Neuronal stem cell (in vitro differentiated cells): ENCODE measurements around the gene HSD17B2.
A peak's percentile ranks its signal among the peaks of the same experiment; 100 is the strongest.

Source experiments
- DNase-seq: peaks from one replicate; pipeline ENCODE4 v3.0.0-alpha.2; 2013; ENCODE audit warnings: low spot score
- H2AFZ ChIP-seq: one replicate; pipeline ENCODE4 v1.6.1; 2013; ENCODE audit warnings: mild to moderate bottlenecking, low read length, inconsistent platforms
- H2AK5ac ChIP-seq: 2 replicates; pipeline ENCODE4 v1.6.1; 2013; ENCODE audit warnings: low read depth, mild to moderate bottlenecking, inconsistent platforms, low read length, moderate library complexity, mixed read lengths
- H2BK120ac ChIP-seq: 2 replicates; pipeline ENCODE4 v1.6.1; 2013; ENCODE audit warnings: low read depth, mild to moderate bottlenecking, inconsistent platforms, low read length, moderate library complexity, mixed read lengths
- H2BK12ac ChIP-seq: one replicate; pipeline ENCODE4 v1.6.1; 2013; ENCODE audit warnings: low read length, inconsistent platforms
- H2BK15ac ChIP-seq: 2 replicates; pipeline ENCODE4 v1.6.1; 2013; ENCODE audit warnings: mild to moderate bottlenecking, low read length, inconsistent platforms, mixed read lengths
- H2BK5ac ChIP-seq: one replicate; pipeline ENCODE4 v1.6.1; 2013; ENCODE audit warnings: inconsistent platforms, mild to moderate bottlenecking, low read length, moderate library complexity
- H3K14ac ChIP-seq: one replicate; pipeline ENCODE4 v1.6.1; 2013; ENCODE audit warnings: low read length, inconsistent platforms
- H3K18ac ChIP-seq: 2 replicates; pipeline ENCODE4 v1.6.1; 2013; ENCODE audit warnings: low read length, inconsistent platforms
- H3K23ac ChIP-seq: 2 replicates; pipeline ENCODE4 v1.6.1; 2013; ENCODE audit warnings: low read depth, mild to moderate bottlenecking, mixed read lengths, low read length, inconsistent platforms; ENCODE audit not compliant: poor library complexity
- H3K27ac ChIP-seq: replicated peaks from 3 replicates; pipeline ENCODE4 v1.5.1; 2013; ENCODE audit warnings: low read length, inconsistent platforms
- H3K27me3 ChIP-seq, 3 experiments: 2 replicates each; pipeline ENCODE4 v1.6.1; 2013; ENCODE audit warnings: low read length in 3 of 3, mild to moderate bottlenecking in 2 of 3, inconsistent platforms in 1 of 3, low read depth in 1 of 3, mixed read lengths in 1 of 3, moderate library complexity in 1 of 3; ENCODE audit not compliant: control insufficient read depth in 3 of 3, insufficient read depth in 3 of 3
- H3K36me3 ChIP-seq, 2 donors: replicated peaks in 1 of 2; 2 replicates each; pipeline ENCODE4 v1.6.1; 2013; ENCODE audit warnings: low read length in 2 of 2; ENCODE audit not compliant: control insufficient read depth in 2 of 2, insufficient read depth in 2 of 2
- H3K4ac ChIP-seq: 2 replicates; pipeline ENCODE4 v1.6.1; 2013; ENCODE audit warnings: inconsistent platforms, mild to moderate bottlenecking, low read length, moderate library complexity
- H3K4me1 ChIP-seq, 2 donors: 1 replicate in 1 of 2; 2 replicates in 1 of 2; pipeline ENCODE4 v1.6.1; 2013; ENCODE audit warnings: low read length in 2 of 2, low read depth in 1 of 2; ENCODE audit not compliant: control insufficient read depth in 2 of 2, insufficient read depth in 1 of 2
- H3K4me2 ChIP-seq: one replicate; pipeline ENCODE4 v1.6.1; 2013; ENCODE audit warnings: mild to moderate bottlenecking, low read length, inconsistent platforms; ENCODE audit not compliant: insufficient read depth, poor library complexity, severe bottlenecking
- H3K4me3 ChIP-seq, 2 donors: 2 replicates each; pipeline ENCODE4 v1.5.1; 2013; ENCODE audit warnings: low read length in 2 of 2, mild to moderate bottlenecking in 2 of 2, inconsistent platforms in 1 of 2, moderate library complexity in 1 of 2
- H3K79me1 ChIP-seq: one replicate; pipeline ENCODE4 v1.6.1; 2013; ENCODE audit warnings: low read depth, mild to moderate bottlenecking, inconsistent platforms, low read length, moderate library complexity
- H3K9ac ChIP-seq: one replicate; pipeline ENCODE4 v1.6.1; 2013; ENCODE audit warnings: mild to moderate bottlenecking, low read depth, low read length, inconsistent platforms; ENCODE audit not compliant: poor library complexity
- H3K9me3 ChIP-seq, 2 donors: replicated peaks in 1 of 2; 2 replicates each; pipeline versions ENCODE3 to v1.6.1; 2013; ENCODE audit warnings: low read length in 2 of 2, mild to moderate bottlenecking in 2 of 2, inconsistent platforms in 1 of 2, low read depth in 1 of 2, mixed read lengths in 1 of 2, moderate library complexity in 1 of 2; ENCODE audit not compliant: control insufficient read depth in 2 of 2, insufficient read depth in 1 of 2
- H4K8ac ChIP-seq: one replicate; pipeline ENCODE4 v1.6.1; 2013; ENCODE audit warnings: low read depth, mild to moderate bottlenecking, inconsistent platforms, low read length, moderate library complexity
- H4K91ac ChIP-seq: one replicate; pipeline ENCODE4 v1.6.1; 2013; ENCODE audit warnings: low read length, low read depth, mild to moderate bottlenecking, inconsistent platforms; ENCODE audit not compliant: poor library complexity
- WGBS, 2 donors: extraction: QIAGEN DNeasy Blood & Tissue Kit; methylation state at CpG; one replicate each; pipeline ENCODE4 v1.1.7; 2013; ENCODE audit warnings: missing lambda C conversion rate in 2 of 2, mixed read lengths in 1 of 2; ENCODE audit not compliant: insufficient read length in 2 of 2, insufficient replicate concordance in 1 of 2; ENCODE audit errors: extremely low coverage in 2 of 2; 5-methylcytosine and 5-hydroxymethylcytosine counted together

Gene HSD17B2

GRCh38 chr16:82094942-82095540 lies 60.0 kb downstream of the HSD17B2 start:
- H3K27ac ChIP-seq: no peak overlapping the region
- no peak overlapping the region for H4K91ac ChIP-seq
- H3K23ac ChIP-seq: no peak overlapping the region
- H3K9ac ChIP-seq: no peak overlapping the region
- no peak for DNase-seq
- H3K4me2 ChIP-seq: no peak overlapping the region
- no CpG with 5 or more reads among the region's 8 CpGs for WGBS, 2 donors
- H3K36me3 ChIP-seq: no peaks in the 10 kb centered on the region
- no peak overlapping the region for H2BK120ac ChIP-seq
- no peak overlapping the region for H2AK5ac ChIP-seq
- no peaks in the 10 kb centered on the region for H3K9me3 ChIP-seq
- no peak overlapping the region for H3K18ac ChIP-seq
- peaks cover 0 to 6% (median 0%) of the 10 kb centered on the region in 3 experiments for H3K27me3 ChIP-seq
- H2BK15ac ChIP-seq: no peak overlapping the region
- no peak overlapping the region for H4K8ac ChIP-seq
- no peaks in the 10 kb centered on the region for H3K79me1 ChIP-seq
- H3K4ac ChIP-seq: no peak overlapping the region
- H3K14ac ChIP-seq: no peak overlapping the region
- no peak overlapping the region for H2BK12ac ChIP-seq
- H2BK5ac ChIP-seq: no peak overlapping the region
- H3K4me1 ChIP-seq: peaks cover 0 to 3% of the 10 kb centered on the region in 2 donors
- H3K4me3 ChIP-seq: no peak overlapping the region
- peak overlapping the region; percentile 6 for H2AFZ ChIP-seq

GRCh38 chr16:82096641-82097040 lies 61.6 kb downstream of the HSD17B2 start:
- H3K23ac ChIP-seq: no peak overlapping the region
- H3K18ac ChIP-seq: no peak overlapping the region
- no peak overlapping the region for H2BK120ac ChIP-seq
- no peak overlapping the region for H2BK12ac ChIP-seq
- no peak overlapping the region for H4K91ac ChIP-seq
- H3K36me3 ChIP-seq: no peaks in the 10 kb centered on the region
- H3K27me3 ChIP-seq: peaks cover 0 to 4% (median 0%) of the 10 kb centered on the region in 3 experiments
- no peaks in the 10 kb centered on the region for H3K9me3 ChIP-seq
- no peak overlapping the region for H2BK5ac ChIP-seq
- no peaks in the 10 kb centered on the region for H3K79me1 ChIP-seq
- H3K27ac ChIP-seq: no peak overlapping the region
- H2AK5ac ChIP-seq: no peak overlapping the region
- H2BK15ac ChIP-seq: no peak overlapping the region
- no peak for DNase-seq
- no peak overlapping the region for H3K14ac ChIP-seq
- H3K4me2 ChIP-seq: no peak overlapping the region
- no peak overlapping the region for H3K4ac ChIP-seq
- no CpG with 5 or more reads among the region's 3 CpGs for WGBS, 2 donors
- peaks cover 0 to 3% of the 10 kb centered on the region in 2 donors for H3K4me1 ChIP-seq
- no peak overlapping the region for H2AFZ ChIP-seq
- H4K8ac ChIP-seq: no peak overlapping the region
- no peak overlapping the region for H3K4me3 ChIP-seq
- no peak overlapping the region for H3K9ac ChIP-seq

- H3K4ac ChIP-seq: no peak overlapping the region
- H2AK5ac ChIP-seq: no peak overlapping the region
- WGBS, 2 donors: no CpG with 5 or more reads among the region's 8 CpGs
- no peak overlapping the region for H2AFZ ChIP-seq
- no peak overlapping the region for H3K9ac ChIP-seq
- no peak overlapping the region for H4K91ac ChIP-seq
- H2BK5ac ChIP-seq: no peak overlapping the region
- no peak for DNase-seq
- H3K4me1 ChIP-seq: peaks cover 0 to 2% of the 10 kb centered on the region in 2 donors
- H3K14ac ChIP-seq: no peak overlapping the region
- H3K4me3 ChIP-seq: no peak overlapping the region
- no peak overlapping the region for H3K18ac ChIP-seq
- peaks cover 0 to 19% (median 0%) of the 10 kb centered on the region in 3 experiments for H3K27me3 ChIP-seq
- H3K4me2 ChIP-seq: no peak overlapping the region
- H3K9me3 ChIP-seq: no peaks in the 10 kb centered on the region
- H2BK12ac ChIP-seq: no peak overlapping the region
- H2BK15ac ChIP-seq: no peak overlapping the region
- no peak overlapping the region for H4K8ac ChIP-seq
- no peak overlapping the region for H3K27ac ChIP-seq
- H3K23ac ChIP-seq: no peak overlapping the region
- no peaks in the 10 kb centered on the region for H3K36me3 ChIP-seq
- no peaks in the 10 kb centered on the region for H3K79me1 ChIP-seq
- no peak overlapping the region for H2BK120ac ChIP-seq
These were observed 70.1 kb downstream of the HSD17B2 start for GRCh38 chr16:82105107-82105506.

DNA sequence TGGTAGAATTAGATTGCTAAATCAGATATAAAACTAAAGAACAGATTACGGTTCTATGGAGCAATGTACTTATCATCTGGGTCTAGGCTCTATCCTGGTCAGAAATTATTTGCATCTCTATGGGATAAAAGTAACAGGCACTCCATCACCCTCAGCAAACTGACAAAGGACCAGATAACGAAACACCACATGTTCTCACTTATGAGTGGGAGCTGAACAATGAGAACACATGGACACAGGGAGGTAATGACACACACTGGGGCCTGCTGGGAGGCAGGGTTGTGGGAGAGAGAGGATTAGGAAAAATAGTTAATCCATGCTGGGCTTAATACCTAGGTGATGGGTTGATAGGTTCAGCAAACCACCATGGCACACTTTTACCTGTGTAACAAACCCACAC lies 73.0 kb downstream of the HSD17B2 start:
- Histone ChIP-seq H3K4me1 (peaks cover 0 to 2% of the 10 kb centered on the region in 2 donors), H4K91ac (no peak overlapping the region), H3K27ac (no peak overlapping the region), H3K18ac (no peak overlapping the region), H3K4me3 (no peak overlapping the region), H3K14ac (no peak overlapping the region), H3K9ac (no peak overlapping the region), H3K23ac (no peak overlapping the region), H3K4me2 (no peak overlapping the region), H2BK12ac (no peak overlapping the region), H2AK5ac (no peak overlapping the region), H3K27me3 (peaks cover 0 to 5% (median 0%) of the 10 kb centered on the region in 3 experiments), H4K8ac (no peak overlapping the region), H3K79me1 (no peaks in the 10 kb centered on the region), H2BK5ac (no peak overlapping the region), H2BK15ac (no peak overlapping the region), H2AFZ (no peak overlapping the region), H3K36me3 (no peaks in the 10 kb centered on the region), H3K4ac (no peak overlapping the region), H3K9me3 (no peaks in the 10 kb centered on the region), H2BK120ac (no peak overlapping the region)
- no CpG with 5 or more reads among the region's 2 CpGs for WGBS, 2 donors
- DNase-seq: no peak
